Endometrium (tissue), 2 donors: ENCODE data around the gene MARVELD1.
"Not testable (repeated sequence)": the region's sequence is repeated elsewhere in the genome, so short reads cannot be mapped to it uniquely, and the experiment has no call there.

ENCODE experiments used
- FAIRE-seq: peaks from 2 replicates; lab custom pipeline; 2012; peaks lifted over from hg19 to GRCh38; lab: Jason Lieb, UNC
- donor health status: control.
- donor health status: control.

The MARVELD1 gene

GRCh38 chr10:97713339-97713825 is at the start of gene MARVELD1:
Gene MARVELD1 (plus strand): TSS chr10:97713730. CDS start chr10:97713877, 147 bp downstream.
- no peak for FAIRE-seq

DNA sequence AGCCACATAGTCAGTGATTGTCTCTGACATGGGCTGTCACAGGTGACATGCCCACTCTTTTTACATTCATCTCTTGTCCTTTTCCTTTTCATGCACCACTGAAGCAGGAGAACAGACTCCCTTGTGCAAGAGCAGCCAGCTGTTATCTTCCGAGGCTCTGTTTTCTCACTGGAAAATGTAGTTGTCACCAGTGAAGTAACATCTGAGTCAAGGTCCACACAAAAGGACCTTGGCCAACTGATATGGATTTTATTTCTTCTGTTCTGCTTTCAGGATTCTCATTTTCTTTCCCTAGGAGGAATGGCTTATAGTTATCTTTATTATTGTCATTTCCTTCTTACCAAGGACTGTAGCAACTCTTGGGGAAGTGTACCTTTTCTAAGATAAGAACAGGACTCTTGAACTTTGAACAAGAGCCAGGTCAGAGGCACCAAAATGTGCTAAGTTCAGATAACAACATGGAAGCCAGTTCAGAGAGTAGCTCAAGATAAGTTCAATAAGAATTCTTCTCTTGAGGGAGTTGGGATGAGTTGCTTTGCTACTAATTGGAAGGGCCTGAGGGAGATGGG is 49.2 kb upstream of the MARVELD1 start:
- FAIRE-seq, result no peak

GRCh38 chr10:97666992-97667391 is 46.5 kb upstream of the MARVELD1 start:
- FAIRE-seq, result no peak

DNA sequence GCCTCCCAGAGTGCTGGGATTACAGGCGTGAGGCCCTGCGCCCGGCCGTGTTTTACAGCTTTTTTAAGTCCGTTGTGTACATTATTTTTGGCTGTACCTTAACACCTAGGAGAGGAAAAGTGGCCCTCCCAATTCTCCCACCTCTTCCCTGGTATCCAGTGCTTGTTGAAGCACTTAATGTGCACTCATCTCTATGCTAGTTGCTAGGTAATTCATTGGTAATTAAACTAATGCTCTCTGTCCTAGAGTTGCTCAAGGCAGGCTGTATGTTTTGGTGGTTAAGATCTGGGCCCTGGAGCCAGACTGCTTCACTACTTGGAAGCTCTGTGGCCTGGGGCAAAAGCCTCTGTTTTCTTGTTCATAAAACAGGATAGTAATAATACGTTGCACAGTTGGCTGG is 46.1 kb upstream of the MARVELD1 start:
- no peak for FAIRE-seq

DNA sequence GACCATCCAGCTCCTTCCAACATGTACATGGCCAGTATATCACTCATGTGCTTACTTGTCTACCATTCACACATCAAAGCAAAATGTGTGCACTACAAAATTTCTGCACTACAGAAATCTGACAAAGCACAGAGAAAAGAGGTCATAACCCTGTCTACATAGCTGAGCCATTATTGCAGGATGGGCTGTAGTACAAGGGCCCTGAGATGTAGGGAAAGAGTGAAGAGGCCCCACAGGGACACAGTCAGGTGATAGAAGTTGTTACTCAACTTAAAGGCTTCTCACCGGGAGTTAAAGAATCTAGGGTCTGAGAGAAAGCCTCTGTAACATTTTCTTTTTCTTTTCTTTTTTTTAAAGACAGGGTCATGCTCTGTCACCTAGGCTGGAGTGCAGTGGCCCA is 44.0 kb upstream of the MARVELD1 start:
- FAIRE-seq, result no peak

GRCh38 chr10:97673736-97674525 is 39.6 kb upstream of the MARVELD1 start:
- FAIRE-seq, result no peak

GRCh38 chr10:97675222-97675621 is 38.3 kb upstream of the MARVELD1 start:
- no peak for FAIRE-seq

DNA sequence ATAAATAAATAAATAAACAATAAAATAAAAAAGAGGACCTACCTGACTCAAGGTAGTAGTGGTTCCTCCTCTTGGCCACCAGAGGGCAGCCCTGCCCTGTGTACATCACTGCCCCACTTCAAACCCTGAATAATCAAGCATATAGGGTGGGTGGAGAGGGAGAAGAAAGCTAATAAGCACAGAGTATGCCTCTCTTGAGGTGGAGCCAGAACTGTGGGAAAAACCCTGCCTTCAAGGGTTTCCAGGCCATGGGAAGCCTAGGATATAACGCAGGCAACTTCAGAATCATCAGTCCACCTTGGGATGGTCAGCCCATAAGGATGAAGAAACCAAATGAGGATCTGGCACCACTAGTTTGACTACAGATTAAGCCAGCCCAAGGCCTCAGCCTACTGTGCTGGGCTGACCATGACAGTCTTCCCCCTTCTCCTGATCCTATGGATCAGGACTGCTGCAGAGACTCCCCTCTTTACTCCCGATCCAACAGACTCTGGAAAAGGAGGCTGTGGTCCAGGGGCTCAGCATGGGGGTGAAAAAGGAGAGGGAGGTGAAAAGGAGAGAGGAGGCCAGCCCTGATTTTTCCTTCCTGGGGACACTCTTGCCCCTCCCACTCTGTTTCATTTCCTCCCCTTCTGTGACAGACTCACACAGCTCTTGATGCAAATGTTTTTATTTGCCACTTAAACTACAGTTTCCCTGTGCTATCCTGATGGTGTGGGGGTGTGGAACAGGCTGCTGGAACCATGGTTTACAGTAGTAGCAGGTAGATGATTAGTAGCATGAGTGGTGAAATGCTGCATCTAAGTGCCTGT is 36.6 kb upstream of the MARVELD1 start:
- FAIRE-seq, result no peak

- no peak for FAIRE-seq
These were observed 33.9 kb upstream of the MARVELD1 start for GRCh38 chr10:97679594-97679993.

- no peak for FAIRE-seq
These were observed 31.5 kb upstream of the MARVELD1 start for GRCh38 chr10:97682042-97682441.

GRCh38 chr10:97683556-97684367 is 29.8 kb upstream of the MARVELD1 start:
- no peak for FAIRE-seq

DNA sequence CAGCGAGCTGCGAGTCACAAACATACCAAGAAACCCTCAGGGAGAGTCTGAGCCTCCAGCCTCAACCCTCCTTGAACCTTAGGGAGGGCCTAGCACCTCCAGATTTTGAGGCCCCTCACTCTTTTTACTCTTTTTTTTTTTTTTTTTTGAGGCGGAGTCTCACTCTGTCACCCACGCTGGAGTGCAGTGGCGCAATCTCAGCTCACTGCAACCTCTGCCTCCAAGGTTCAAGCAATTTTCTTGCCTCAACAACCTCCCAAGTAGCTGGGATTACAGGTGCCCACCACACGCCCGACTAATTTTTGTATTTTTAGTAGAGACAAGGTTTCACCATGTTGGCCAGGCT is 29.2 kb upstream of the MARVELD1 start:
- FAIRE-seq, result not testable (repeated sequence)

DNA sequence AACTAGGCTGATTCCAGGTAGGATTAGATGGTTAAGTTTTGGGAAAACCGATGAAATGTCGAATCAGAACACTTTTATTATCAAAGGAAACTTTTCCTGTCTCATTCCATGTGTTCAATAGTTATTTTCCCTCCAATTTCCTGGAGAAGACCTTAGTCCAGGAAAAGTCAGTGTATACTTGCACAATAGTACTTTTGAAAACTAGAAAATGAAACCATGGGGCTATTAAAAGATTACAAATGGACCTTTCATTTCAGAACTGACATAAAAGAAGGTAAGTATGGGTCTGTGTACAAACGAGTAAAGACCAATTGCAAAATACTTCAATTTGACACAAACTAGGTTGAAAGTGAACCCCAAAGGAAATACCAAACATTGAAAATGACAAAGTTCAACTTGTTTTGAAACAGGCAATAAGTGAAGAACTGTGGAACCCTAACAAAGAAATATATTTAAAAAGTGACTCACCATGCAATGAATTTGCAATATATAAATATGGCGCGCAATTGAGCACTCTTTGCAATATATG is 28.6 kb upstream of the MARVELD1 start:
- FAIRE-seq, result no peak

GRCh38 chr10:97685395-97685958 is 28.1 kb upstream of the MARVELD1 start:
- FAIRE-seq, result no peak

DNA sequence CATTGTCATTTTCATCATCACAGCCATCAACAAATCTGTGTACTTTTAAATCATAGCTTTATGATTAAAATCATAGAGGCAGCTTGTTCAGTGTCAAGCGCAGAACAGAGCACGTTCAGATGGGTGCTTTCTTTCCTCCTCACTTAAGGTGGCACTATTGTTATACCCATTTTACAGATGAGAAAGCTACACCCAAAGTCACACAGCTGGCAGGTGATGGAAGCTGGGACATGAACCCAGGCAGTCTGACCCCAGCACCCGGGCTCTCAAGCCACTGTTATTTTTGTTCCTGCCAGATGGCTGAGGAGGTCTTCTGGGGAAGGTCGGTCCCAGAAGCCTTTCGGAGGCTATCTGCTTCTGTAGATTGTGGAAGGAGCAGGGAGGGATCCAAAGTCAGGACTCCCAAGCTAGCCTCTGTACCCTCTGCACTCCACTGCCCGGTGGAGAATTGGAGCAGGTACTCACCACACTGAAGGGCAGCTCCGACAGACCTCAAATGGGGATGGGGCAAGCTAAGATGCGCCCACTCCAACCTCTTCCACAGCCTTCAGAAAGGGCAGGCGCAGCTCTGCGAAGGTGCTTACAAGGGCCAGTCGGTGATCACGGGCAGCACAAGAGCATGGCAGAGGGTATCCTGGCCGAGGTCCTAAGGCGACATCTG is 27.1 kb upstream of the MARVELD1 start:
- no peak for FAIRE-seq

- FAIRE-seq, result no peak
These were observed 26.4 kb upstream of the MARVELD1 start, which contains the start of gene AVPI1 for GRCh38 chr10:97686962-97687784. Gene AVPI1 (minus strand): TSS chr10:97687241. CDS start chr10:97679905, 7,336 bp downstream.

- FAIRE-seq, result no peak
These were observed 25.4 kb upstream of the MARVELD1 start for GRCh38 chr10:97687785-97688781.

DNA sequence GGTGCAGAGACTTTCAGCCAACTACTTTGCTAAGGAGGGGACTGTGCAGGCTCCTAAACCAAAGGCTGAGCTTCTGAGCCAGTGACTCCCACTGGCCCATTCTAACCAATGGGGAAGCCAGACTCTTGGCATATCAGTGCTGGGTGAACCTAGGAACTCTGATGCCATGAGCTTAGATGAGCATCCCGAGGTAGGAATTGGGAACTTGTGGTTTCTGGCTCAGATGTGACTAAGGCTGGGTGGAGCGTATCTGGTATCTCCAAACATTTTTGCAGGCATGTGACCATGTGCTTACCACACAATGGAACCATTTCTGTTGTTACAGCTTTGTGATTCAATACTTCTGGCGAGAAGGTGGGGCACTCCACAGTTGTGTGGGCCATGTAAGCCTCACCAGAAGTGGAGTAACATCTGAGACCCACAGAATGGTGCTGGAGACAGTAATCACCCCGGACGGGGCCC is 23.9 kb upstream of the MARVELD1 start:
- FAIRE-seq, result no peak
